ENCODE results near the gene EIF4G3.
"Not testable (repeated sequence)": the region's sequence is repeated elsewhere in the genome, so short reads cannot be mapped to it uniquely, and the experiment has no call there.

The EIF4G3 gene

GRCh38 chr1:21027805-21028204, 148.9 kb downstream of the EIF4G3 start:
- no peak for DNase-seq

- DNase-seq: no peak
These were observed 151.8 kb downstream of the EIF4G3 start for GRCh38 chr1:21024918-21025317.

GRCh38 chr1:21024136-21024896, 152.4 kb downstream of the EIF4G3 start:
- DNase-seq: not testable (repeated sequence)

- DNase-seq: peak; percentile 97
These were observed 154.2 kb downstream of the EIF4G3 start for GRCh38 chr1:21022279-21023040.

- DNase-seq: no peak
These were observed 155.4 kb downstream of the EIF4G3 start for GRCh38 chr1:21021311-21021710.

- peak; percentile 19 for DNase-seq
These were observed 156.5 kb downstream of the EIF4G3 start for GRCh38 chr1:21020151-21020550.

GRCh38 chr1:21018673-21019072, 158.0 kb downstream of the EIF4G3 start:
- no peak for DNase-seq

- no peak for DNase-seq
These were observed 163.2 kb downstream of the EIF4G3 start for GRCh38 chr1:21013510-21013909.

GRCh38 chr1:21012937-21013336, 163.8 kb downstream of the EIF4G3 start:
- DNase-seq: peak; percentile 64

GRCh38 chr1:21007876-21008275, 168.8 kb downstream of the EIF4G3 start:
- no peak for DNase-seq

- DNase-seq: no peak
These were observed 171.0 kb downstream of the EIF4G3 start for GRCh38 chr1:21005466-21006239.

GRCh38 chr1:21003281-21004045, 173.2 kb downstream of the EIF4G3 start:
- no peak for DNase-seq

- DNase-seq: no peak
These were observed 175.7 kb downstream of the EIF4G3 start for GRCh38 chr1:21001042-21001441.

- DNase-seq: no peak
These were observed 176.5 kb downstream of the EIF4G3 start for GRCh38 chr1:21000245-21000594.

GRCh38 chr1:20999525-21000244, 177.0 kb downstream of the EIF4G3 start:
- DNase-seq: no peak

- no peak for DNase-seq
These were observed 177.9 kb downstream of the EIF4G3 start for GRCh38 chr1:20998826-20999225.

- DNase-seq: no peak
These were observed 179.0 kb downstream of the EIF4G3 start for GRCh38 chr1:20997602-20998224.

GRCh38 chr1:20996554-20996953, 180.1 kb downstream of the EIF4G3 start:
- DNase-seq: no peak

GRCh38 chr1:20993716-20994575, 182.8 kb downstream of the EIF4G3 start:
- no peak for DNase-seq

- peak; percentile 18 for DNase-seq
These were observed 184.2 kb downstream of the EIF4G3 start for GRCh38 chr1:20992322-20993056.
